AG04450 (cell line): ENCODE measurements around the gene ARHGAP9. TPM values are rescaled to one million over a fixed set of nuclear protein-coding genes. Genes with fewer than 3 reads are reported as not detected.

ENCODE experiments used
- CTCF ChIA-PET: fragments of 300-600, 350-600 bp; formaldehyde crosslinking; extraction: SDS; loops from one replicate; lab custom pipeline; 2022; ENCODE audit warnings: antibody characterized with exemption, inconsistent platforms; lab: Charles Lee
- POLR2A ChIA-PET: fragments of 350-600 bp; formaldehyde crosslinking; extraction: SDS; loops from one replicate; lab custom pipeline; 2021; ENCODE audit warnings: antibody characterized with exemption, inconsistent platforms; lab: Yijun Ruan, JAX
- DNase-seq: peaks from one replicate; pipeline ENCODE4 v3.0.0-alpha.2; 2011; ENCODE audit warnings: low read depth, low spot score
- H3K27ac ChIP-seq: one replicate; pipeline ENCODE4 v1.5.1; 2012; ENCODE audit warnings: low read depth, low read length, control low read depth
- H3K27me3 ChIP-seq: one replicate; pipeline ENCODE4 v1.6.0; 2012; ENCODE audit warnings: low read length; ENCODE audit not compliant: control insufficient read depth, insufficient read depth
- H3K4me3 ChIP-seq: 2 replicates; pipeline ENCODE4 v1.5.1; 2011; ENCODE audit warnings: mild to moderate bottlenecking, low read depth, low read length, control low read depth
- H3K9me3 ChIP-seq: 2 replicates; pipeline ENCODE4 v1.5.1; 2012; ENCODE audit warnings: low read length; ENCODE audit not compliant: control insufficient read depth, insufficient read depth
- polyA plus RNA-seq: library from polyadenylated mRNA; depleted of rRNA; stranded (reverse); fragments of >200 nt; gene quantifications from 2 replicates; pipeline ENCODE4 v1.2.3, GENCODE V29; 2011
- TF ChIP-seq, protein P1 (sequence below): IDR thresholded peaks from 2 replicates; pipeline ENCODE4 v1.5.1; 2011; ENCODE audit warnings: low read depth, low read length, control low read depth, inconsistent platforms

The ARHGAP9 gene
- polyA plus RNA-seq, 1 experiment = 1.2 TPM

DNA sequence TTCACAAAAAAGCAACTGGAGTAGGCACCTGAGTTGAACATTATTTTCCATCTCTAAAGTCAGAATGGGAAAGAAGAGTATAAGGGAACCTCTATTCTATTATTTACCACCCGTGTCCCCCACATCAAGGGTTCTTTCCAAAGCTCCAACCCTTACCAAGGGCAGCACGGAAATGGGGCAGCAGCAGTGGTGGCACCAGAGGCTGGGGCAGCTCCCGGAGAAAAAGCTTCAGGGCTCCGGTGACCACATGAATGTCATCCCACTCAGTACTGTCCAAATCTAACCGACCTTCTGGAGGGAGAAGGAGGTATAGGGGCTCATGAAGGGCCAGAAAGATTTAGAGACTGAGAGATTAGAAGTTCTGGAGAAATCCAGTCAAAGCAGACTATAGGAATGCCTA lies 5.8 kb downstream of the ARHGAP9 start:
- ChIA-PET POLR2A (no interaction called here), CTCF (interaction anchor here (1.9 to 2.7 kb wide), 2 partner anchors 11 to 15 kb away, joined by 9 to 14 read pairs; partner anchors contain the start of gene GLI1)
- peaks cover 42% of the 10 kb centered on the region for H3K27me3 ChIP-seq
- no peaks in the 10 kb centered on the region; the same call in 1 of the 2 replicates for H3K9me3 ChIP-seq
- no peak for DNase-seq
- TF ChIP-seq, protein P1, sequence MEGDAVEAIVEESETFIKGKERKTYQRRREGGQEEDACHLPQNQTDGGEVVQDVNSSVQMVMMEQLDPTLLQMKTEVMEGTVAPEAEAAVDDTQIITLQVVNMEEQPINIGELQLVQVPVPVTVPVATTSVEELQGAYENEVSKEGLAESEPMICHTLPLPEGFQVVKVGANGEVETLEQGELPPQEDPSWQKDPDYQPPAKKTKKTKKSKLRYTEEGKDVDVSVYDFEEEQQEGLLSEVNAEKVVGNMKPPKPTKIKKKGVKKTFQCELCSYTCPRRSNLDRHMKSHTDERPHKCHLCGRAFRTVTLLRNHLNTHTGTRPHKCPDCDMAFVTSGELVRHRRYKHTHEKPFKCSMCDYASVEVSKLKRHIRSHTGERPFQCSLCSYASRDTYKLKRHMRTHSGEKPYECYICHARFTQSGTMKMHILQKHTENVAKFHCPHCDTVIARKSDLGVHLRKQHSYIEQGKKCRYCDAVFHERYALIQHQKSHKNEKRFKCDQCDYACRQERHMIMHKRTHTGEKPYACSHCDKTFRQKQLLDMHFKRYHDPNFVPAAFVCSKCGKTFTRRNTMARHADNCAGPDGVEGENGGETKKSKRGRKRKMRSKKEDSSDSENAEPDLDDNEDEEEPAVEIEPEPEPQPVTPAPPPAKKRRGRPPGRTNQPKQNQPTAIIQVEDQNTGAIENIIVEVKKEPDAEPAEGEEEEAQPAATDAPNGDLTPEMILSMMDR = no peak
- H3K4me3 ChIP-seq = no peak overlapping the region
- H3K27ac ChIP-seq = no peak overlapping the region

DNA sequence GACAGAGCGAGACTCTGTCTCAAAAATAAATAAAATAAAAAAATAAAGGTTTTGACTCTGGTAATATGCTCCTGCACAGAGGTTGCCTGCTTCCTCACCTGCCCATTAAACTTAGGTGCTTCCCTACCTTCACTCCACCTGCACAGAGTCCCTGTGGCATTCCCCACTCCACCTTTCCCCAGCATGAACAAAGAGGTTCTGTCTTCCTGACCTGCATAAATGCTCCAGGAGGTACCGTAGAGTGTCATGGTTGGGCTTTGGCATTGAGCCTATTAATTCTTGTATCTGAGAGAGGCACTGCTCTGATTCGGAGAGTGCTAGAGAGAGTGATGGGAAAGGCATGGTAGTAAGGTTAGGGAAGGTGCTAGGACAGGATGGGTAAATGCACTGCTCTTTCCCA lies 6.3 kb downstream of the ARHGAP9 start:
- H3K27ac ChIP-seq = no peak overlapping the region
- ChIA-PET CTCF (interaction anchor here (2.7 kb wide), 1 partner anchor 14 kb away, joined by 14 read pairs; the partner anchor contains the start of gene GLI1), POLR2A (no interaction called here)
- H3K9me3 ChIP-seq = no peaks in the 10 kb centered on the region; the same call in 1 of the 2 replicates
- TF ChIP-seq, protein P1 = no peak
- DNase-seq = no peak
- peaks cover 42% of the 10 kb centered on the region for H3K27me3 ChIP-seq
- no peak overlapping the region for H3K4me3 ChIP-seq

DNA sequence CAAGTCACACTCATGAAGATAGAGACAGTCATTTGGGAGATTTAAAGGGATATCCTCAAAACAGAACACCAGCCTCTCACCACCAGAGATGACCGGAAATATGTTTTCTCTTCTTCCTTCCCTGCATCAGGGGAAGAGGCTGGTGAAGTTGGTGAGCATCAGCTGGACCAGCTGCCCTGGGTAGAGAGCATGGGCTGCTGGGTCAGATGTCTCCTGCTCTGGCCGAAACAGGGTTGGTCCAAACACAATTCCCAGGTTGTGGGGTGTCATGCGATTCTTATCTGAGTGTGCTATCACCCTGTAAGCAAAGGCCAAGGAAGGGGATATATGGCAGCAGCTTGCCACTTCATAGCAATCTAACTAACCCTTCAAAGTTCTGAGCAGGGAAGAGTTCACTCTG lies 7.3 kb downstream of the ARHGAP9 start:
- Histone ChIP-seq H3K27me3 (peaks cover 42% of the 10 kb centered on the region), H3K4me3 (no peak overlapping the region), H3K9me3 (no peaks in the 10 kb centered on the region; the same call in 1 of the 2 replicates), H3K27ac (no peak overlapping the region)
- DNase-seq = no peak
- ChIA-PET POLR2A (interaction anchor here (0.6 kb wide), 1 partner anchor 208 kb away, joined by 3 read pairs; no protein-coding TSS in a partner anchor), CTCF (interaction anchor here (1.6 to 1.9 kb wide), 2 partner anchors 9 to 13 kb away, joined by 5 to 7 read pairs; partner anchors contain the start of gene GLI1)
- TF ChIP-seq, protein P1 = no peak

DNA sequence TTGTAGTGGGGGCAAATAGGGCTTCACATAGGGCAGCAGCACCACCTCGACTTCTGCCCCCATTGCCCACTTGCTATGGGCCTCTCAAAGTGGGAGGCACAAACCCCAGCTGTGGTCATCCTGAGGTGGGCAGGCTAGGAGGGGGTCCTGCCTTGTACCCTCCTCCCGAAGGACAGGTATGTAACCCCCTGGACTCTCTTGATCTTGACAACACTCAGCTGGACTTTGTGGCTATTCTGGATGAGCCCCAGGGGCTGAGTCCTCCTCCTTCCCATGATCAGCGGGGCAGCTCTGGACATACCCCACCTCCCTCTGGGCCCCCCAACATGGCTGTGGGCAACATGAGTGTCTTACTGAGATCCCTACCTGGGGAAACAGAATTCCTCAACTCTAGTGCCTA lies 8.0 kb downstream of the ARHGAP9 start:
- TF ChIP-seq, protein P1 = no peak
- H3K9me3 ChIP-seq = no peaks in the 10 kb centered on the region; the same call in 1 of the 2 replicates
- POLR2A ChIA-PET = no interaction called here
- CTCF ChIA-PET = interaction anchor here (1.6 to 1.9 kb wide), 2 partner anchors 8 to 13 kb away, joined by 5 to 7 read pairs; partner anchors contain the start of gene GLI1
- DNase-seq = no peak
- no peak overlapping the region for H3K27ac ChIP-seq
- H3K27me3 ChIP-seq = peaks cover 39% of the 10 kb centered on the region
- no peak overlapping the region for H3K4me3 ChIP-seq

DNA sequence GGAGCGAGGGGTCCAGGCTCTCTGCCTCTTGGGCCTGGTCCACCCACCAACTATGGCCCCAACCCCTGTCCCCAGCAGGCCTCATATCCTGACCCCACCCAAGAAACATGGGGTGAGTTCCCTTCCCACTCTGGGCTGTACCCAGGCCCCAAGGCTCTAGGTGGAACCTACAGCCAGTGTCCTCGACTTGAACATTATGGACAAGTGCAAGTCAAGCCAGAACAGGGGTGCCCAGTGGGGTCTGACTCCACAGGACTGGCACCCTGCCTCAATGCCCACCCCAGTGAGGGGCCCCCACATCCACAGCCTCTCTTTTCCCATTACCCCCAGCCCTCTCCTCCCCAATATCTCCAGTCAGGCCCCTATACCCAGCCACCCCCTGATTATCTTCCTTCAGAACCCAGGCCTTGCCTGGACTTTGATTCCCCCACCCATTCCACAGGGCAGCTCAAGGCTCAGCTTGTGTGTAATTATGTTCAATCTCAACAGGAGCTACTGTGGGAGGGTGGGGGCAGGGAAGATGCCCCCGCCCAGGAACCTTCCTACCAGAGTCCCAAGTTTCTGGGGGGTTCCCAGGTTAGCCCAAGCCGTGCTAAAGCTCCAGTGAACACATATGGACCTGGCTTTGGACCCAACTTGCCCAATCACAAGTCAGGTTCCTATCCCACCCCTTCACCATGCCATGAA lies 8.6 kb downstream of the ARHGAP9 start:
- no peak for DNase-seq
- Histone ChIP-seq H3K27me3 (peaks cover 33% of the 10 kb centered on the region), H3K27ac (no peak overlapping the region), H3K9me3 (no peaks in the 10 kb centered on the region; the same call in 1 of the 2 replicates), H3K4me3 (no peak overlapping the region)
- TF ChIP-seq, protein P1 = no peak
- ChIA-PET CTCF (interaction anchor here (1.6 to 1.9 kb wide), 2 partner anchors 8 to 12 kb away, joined by 5 to 7 read pairs; partner anchors contain the start of gene GLI1), POLR2A (no interaction called here)
